Right lobe of liver (tissue), 4 donors: Measurements from ENCODE around the gene FLT1.

Experiments
- POLR2A ChIP-seq: fragments of 450-650 bp; IDR thresholded peaks from one replicate; pipeline ENCODE4 v1.6.1; 2017; ENCODE audit warnings: antibody characterized with exemption, mild to moderate bottlenecking
- TF ChIP-seq, protein P1 (sequence below), 4 donors: fragments of 200-600 bp in 3 of 4; fragments of 450-650 bp in 1 of 4; IDR thresholded peaks; one replicate each; pipeline versions ENCODE4 v1.5.1 to v1.8.0; 2016 to 2022; ENCODE audit warnings: antibody characterized with exemption in 4 of 4, mild to moderate bottlenecking in 2 of 4
- donor health status: DM: no; HTN: no; CAD: no.
- donor health status: DM: no; HTN: no; CAD: no.
- donor health status: DM: no; HTN: yes; CAD: no.

DNA sequence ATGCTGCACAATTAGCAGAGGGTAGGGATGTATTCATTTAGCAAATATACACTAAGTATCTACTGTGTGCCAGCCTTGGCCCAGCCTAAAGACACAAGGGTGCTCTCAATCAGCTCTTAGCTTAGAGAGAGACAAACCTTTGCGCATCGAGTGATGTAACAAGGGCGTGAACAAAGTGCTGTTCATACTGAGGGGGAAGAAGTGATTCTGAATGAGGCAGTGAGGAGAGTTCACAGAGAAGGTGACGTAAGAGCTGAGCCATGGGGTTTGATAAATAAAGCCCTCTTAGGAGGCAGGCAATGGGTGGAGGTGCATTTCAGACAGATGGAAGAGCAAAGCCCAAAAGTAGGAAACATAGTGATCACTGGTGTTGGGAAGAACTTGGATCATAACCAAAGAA lies 68.5 kb downstream of the FLT1 start:
- TF ChIP-seq POLR2A = no peak
- TF ChIP-seq, protein P1, sequence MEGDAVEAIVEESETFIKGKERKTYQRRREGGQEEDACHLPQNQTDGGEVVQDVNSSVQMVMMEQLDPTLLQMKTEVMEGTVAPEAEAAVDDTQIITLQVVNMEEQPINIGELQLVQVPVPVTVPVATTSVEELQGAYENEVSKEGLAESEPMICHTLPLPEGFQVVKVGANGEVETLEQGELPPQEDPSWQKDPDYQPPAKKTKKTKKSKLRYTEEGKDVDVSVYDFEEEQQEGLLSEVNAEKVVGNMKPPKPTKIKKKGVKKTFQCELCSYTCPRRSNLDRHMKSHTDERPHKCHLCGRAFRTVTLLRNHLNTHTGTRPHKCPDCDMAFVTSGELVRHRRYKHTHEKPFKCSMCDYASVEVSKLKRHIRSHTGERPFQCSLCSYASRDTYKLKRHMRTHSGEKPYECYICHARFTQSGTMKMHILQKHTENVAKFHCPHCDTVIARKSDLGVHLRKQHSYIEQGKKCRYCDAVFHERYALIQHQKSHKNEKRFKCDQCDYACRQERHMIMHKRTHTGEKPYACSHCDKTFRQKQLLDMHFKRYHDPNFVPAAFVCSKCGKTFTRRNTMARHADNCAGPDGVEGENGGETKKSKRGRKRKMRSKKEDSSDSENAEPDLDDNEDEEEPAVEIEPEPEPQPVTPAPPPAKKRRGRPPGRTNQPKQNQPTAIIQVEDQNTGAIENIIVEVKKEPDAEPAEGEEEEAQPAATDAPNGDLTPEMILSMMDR (IDR thresholded peaks at IDR 0.05) = no peak
